Testis (tissue), 3 donors: ENCODE measurements around the gene FGGY. TPM values are rescaled to one million over a fixed set of nuclear protein-coding genes. Genes with fewer than 3 reads are reported as not detected.

ENCODE experiments used
- DNase-seq: peaks from one replicate; pipeline ENCODE4 v3.0.0-alpha.2; 2019
- H3K27ac ChIP-seq, 2 donors: fragments of 200-600 bp; sonication (generic); one replicate each; pipeline ENCODE4 v1.5.1; 2019
- H3K27me3 ChIP-seq: fragments of 200-600 bp; sonication (generic); one replicate; pipeline ENCODE4 v1.5.1; 2019
- H3K36me3 ChIP-seq: fragments of 200-600 bp; sonication (generic); one replicate; pipeline ENCODE4 v1.5.1; 2017; ENCODE audit warnings: low read depth; ENCODE audit errors: missing control alignments
- H3K4me1 ChIP-seq: fragments of 200-600 bp; sonication (generic); one replicate; pipeline ENCODE4 v1.5.1; 2019
- H3K4me3 ChIP-seq, 2 donors: fragments of 200-600 bp; sonication (generic); one replicate each; pipeline ENCODE4 v1.5.1; 2017 to 2019
- H3K9me3 ChIP-seq: fragments of 200-600 bp; sonication (generic); one replicate; pipeline ENCODE4 v1.5.1; 2017
- POLR2A ChIP-seq: fragments of 450-650 bp; IDR thresholded peaks from one replicate; pipeline ENCODE4 v1.6.1; 2017; ENCODE audit warnings: antibody characterized with exemption, mild to moderate bottlenecking, moderate library complexity
- WGBS, 2 donors: methylation state at CpG; one replicate each; pipeline ENCODE4 v1.1.5; 2018; 5-methylcytosine and 5-hydroxymethylcytosine counted together
- intact Hi-C: fragments of 100-400 bp; cut with DNase I; formaldehyde crosslinking; loops from one replicate; pipeline ENCODE4 v1.15.1; 2023; ENCODE audit warnings: low total_unique reads
- polyA plus RNA-seq: library from polyadenylated mRNA; stranded (reverse); fragments of 350-450 nt; fragmentation: Illumina TruSeq; extraction: RNeasy Lipid Tissue Mini Kit (QIAGEN cat#74804); gene quantifications from one replicate; pipeline ENCODE4 v1.2.3, GENCODE V29; 2014; ENCODE audit warnings: low read depth, low replicate concordance; ENCODE audit not compliant: insufficient read depth
- total RNA-seq, 2 donors: library from RNA; depleted of rRNA; stranded (reverse); fragments of >200 nt; gene quantifications; one replicate each; pipeline ENCODE4 v1.2.3, GENCODE V29; 2016
- TF ChIP-seq, protein P1 (sequence below), 3 experiments: fragments of 450-650 bp in 2 of 3; fragments of 200-600 bp in 1 of 3; sonication (generic) in 1 of 3; IDR thresholded peaks; one replicate each; pipeline ENCODE4 v1.5.1; 2016 to 2019; ENCODE audit warnings: antibody characterized with exemption in 3 of 3, mild to moderate bottlenecking in 2 of 3, moderate library complexity in 1 of 3

FGGY gene
- total and polyA plus RNA-seq, 3 donors from 2014 or later: 14.6 to 32.8 (median 32.3) TPM

DNA sequence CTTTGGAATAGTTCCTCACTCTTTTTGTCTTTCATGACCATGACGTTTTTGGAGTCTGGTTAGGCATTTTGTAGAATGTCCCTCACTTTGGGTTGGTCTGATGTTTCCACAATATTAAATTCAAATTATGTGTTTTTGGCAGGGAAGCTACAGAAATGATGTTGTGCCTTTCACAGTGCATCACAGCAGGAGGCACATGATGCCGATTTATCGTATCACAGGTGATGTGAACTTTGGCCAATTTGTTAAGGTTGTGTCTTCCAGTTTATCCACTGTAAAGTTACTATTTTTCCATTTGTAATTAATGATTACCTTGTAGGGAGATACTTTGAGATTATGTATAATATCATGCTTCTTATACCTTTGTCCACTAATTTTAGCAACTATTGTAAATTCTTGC lies 114.3 kb downstream of the FGGY start:
- intact Hi-C loops: no loop called here

DNA sequence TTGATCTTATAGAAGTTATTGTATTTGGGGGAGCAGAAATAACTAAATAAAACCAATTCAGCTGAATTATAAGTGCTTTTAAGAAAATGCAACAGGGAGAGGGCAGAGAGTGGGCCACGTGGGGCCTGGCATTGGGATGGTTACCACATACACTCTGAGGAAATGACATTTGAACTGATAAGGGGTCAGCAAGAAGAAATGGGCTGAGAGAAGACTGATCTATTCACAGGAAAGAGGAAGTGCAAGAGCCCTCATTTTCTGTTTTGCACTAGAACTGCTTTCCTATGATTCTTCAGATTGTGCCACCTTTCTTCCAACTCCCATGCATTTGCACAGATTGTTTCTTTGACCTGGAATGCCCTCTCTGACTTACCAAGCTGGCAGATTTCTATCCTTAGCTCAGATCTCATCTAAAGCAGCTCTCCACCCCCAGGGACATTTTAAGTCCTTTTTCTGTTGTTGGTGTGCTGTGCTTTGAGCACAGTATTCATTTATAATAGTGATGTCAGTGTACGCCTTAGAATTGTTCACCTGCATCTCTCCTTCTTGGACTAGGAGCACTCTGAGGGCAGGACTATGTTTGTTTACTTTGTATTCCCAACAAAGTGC lies 115.9 kb downstream of the FGGY start:
- intact Hi-C loops: no loop called here
- 72 to 85% methylated on average over 2 of the region's 2 CpGs for WGBS, 2 donors
- DNase-seq: no peak

More for the DNA sequence above, 114.3 kb downstream of the FGGY start:
- Histone ChIP-seq H3K27me3 (no peaks in the 10 kb centered on the region), H3K4me1 (peaks cover 2% of the 10 kb centered on the region), H3K9me3 (no peaks in the 10 kb centered on the region), H3K27ac (no peak overlapping the region), H3K36me3 (no peaks in the 10 kb centered on the region), H3K4me3 (no peak overlapping the region)
- WGBS, 2 donors: 90 to 92% methylated on average over 3 of the region's 3 CpGs
- DNase-seq: no peak
- TF ChIP-seq, protein P1, sequence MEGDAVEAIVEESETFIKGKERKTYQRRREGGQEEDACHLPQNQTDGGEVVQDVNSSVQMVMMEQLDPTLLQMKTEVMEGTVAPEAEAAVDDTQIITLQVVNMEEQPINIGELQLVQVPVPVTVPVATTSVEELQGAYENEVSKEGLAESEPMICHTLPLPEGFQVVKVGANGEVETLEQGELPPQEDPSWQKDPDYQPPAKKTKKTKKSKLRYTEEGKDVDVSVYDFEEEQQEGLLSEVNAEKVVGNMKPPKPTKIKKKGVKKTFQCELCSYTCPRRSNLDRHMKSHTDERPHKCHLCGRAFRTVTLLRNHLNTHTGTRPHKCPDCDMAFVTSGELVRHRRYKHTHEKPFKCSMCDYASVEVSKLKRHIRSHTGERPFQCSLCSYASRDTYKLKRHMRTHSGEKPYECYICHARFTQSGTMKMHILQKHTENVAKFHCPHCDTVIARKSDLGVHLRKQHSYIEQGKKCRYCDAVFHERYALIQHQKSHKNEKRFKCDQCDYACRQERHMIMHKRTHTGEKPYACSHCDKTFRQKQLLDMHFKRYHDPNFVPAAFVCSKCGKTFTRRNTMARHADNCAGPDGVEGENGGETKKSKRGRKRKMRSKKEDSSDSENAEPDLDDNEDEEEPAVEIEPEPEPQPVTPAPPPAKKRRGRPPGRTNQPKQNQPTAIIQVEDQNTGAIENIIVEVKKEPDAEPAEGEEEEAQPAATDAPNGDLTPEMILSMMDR (IDR thresholded peaks at IDR 0.05): no peak
- no peak for TF ChIP-seq POLR2A

DNA sequence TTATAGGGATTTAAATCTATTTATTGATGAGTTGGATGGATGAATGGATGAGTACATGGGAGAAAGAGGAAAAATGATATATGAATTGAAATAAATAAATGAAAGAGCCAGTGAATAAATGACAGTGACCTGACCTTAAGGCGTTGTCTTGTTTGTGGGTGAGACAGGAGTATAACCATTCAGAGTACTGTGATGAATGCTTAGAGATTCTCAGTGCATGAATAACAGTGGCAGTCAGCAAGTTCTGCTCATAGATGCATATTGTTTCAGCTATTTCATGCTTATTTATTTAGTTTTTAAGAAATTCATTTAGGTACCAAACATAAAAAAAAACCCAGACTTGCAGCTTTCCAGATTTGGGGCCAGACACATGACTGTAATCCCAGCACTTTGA lies 116.4 kb downstream of the FGGY start:
- no peak overlapping the region for H3K4me3 ChIP-seq
- peaks cover 2% of the 10 kb centered on the region for H3K4me1 ChIP-seq
- H3K36me3 ChIP-seq: no peaks in the 10 kb centered on the region
- intact Hi-C loops: no loop called here
- TF ChIP-seq, protein P1 (IDR thresholded peaks at IDR 0.05): no peak
- TF ChIP-seq POLR2A: no peak
- no peaks in the 10 kb centered on the region for H3K27me3 ChIP-seq
- WGBS, 2 donors: 89 to 96% methylated on average over 1 of the region's 1 CpG
- H3K27ac ChIP-seq: no peak overlapping the region
- H3K9me3 ChIP-seq: no peaks in the 10 kb centered on the region
- DNase-seq: no peak

More for the DNA sequence above, 115.9 kb downstream of the FGGY start:
- Histone ChIP-seq H3K27me3 (no peaks in the 10 kb centered on the region), H3K9me3 (no peaks in the 10 kb centered on the region), H3K4me3 (no peak overlapping the region), H3K4me1 (peaks cover 2% of the 10 kb centered on the region), H3K36me3 (no peaks in the 10 kb centered on the region), H3K27ac (no peak overlapping the region)
- TF ChIP-seq, protein P1 (IDR thresholded peaks at IDR 0.05): no peak
- no peak for TF ChIP-seq POLR2A

DNA sequence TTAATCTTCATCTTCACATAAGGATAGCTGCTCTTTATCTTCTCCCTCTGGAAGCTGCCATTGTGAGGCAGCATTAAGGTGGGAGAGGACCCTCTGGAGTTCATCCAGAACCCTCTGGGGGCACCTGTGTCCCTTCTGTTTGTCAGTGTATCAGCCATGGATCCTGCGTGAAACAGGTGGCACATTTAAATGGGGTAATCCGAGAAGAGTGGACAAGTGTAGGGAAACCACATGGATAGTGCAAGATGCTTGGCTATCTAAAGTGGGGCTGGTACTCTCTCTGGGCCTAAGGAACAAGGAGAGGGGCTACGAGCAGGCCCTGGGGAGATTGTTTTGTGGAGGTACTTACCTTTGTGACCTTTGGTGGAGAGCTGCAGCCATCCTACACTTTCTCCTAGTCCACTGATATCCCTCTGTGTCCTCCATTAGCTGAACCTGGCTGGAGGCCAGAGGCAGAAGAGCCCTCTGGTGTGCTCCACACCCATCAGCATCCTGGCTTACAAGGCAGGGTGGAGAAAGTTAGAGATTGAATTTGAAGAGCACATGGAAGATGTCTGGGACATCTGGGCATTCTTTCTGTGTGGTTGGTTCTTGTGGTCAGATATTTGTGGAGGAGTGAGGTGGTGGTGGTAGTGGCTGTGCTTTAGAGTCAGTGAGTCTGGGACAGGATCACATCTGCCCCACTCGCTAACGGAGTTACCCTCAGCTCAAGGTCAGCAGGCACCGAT lies 117.7 kb downstream of the FGGY start:
- intact Hi-C loops: no loop called here

More for the DNA sequence above, 117.7 kb downstream of the FGGY start:
- no peaks in the 10 kb centered on the region for H3K9me3 ChIP-seq
- no peaks in the 10 kb centered on the region for H3K36me3 ChIP-seq
- H3K4me3 ChIP-seq: no peak overlapping the region
- no peak overlapping the region for H3K27ac ChIP-seq
- no peak for TF ChIP-seq POLR2A
- TF ChIP-seq, protein P1 (IDR thresholded peaks at IDR 0.05): no peak
- H3K27me3 ChIP-seq: no peaks in the 10 kb centered on the region
- WGBS, 2 donors: 81% methylated on average over 6 of the region's 6 CpGs
- no peak for DNase-seq
- no peaks in the 10 kb centered on the region for H3K4me1 ChIP-seq
